GM19328 (cell line): ENCODE results near the gene CDH23.

Experiments used
- ATAC-seq: cut with Tn5 transposase; IDR thresholded peaks from one replicate; pipeline ENCODE4 v1.9.1; 2021; ENCODE audit warnings: mild to moderate bottlenecking, moderate library complexity; ENCODE audit not compliant: unreplicated experiment

Gene CDH23

GRCh38 chr10:71554671-71555070 lies 158.0 kb downstream of the CDH23 start:
- no peak for ATAC-seq

GRCh38 chr10:71555087-71555723 lies 158.5 kb downstream of the CDH23 start:
- no peak for ATAC-seq

GRCh38 chr10:71555724-71556119 lies 159.0 kb downstream of the CDH23 start:
- no peak for ATAC-seq

- ATAC-seq, result no peak
Measured at GRCh38 chr10:71558991-71559390, 162.3 kb downstream of the CDH23 start.

- ATAC-seq, result no peak
Measured at GRCh38 chr10:71561003-71561574, 164.4 kb downstream of the CDH23 start.

- ATAC-seq, result no peak
Measured at GRCh38 chr10:71562181-71562580, 165.5 kb downstream of the CDH23 start.

- ATAC-seq, result no peak
Measured at GRCh38 chr10:71562904-71563303, 166.2 kb downstream of the CDH23 start.

- no peak for ATAC-seq
Measured at GRCh38 chr10:71564194-71564820, 167.6 kb downstream of the CDH23 start.

- ATAC-seq, result no peak
Measured at GRCh38 chr10:71565284-71566000, 168.7 kb downstream of the CDH23 start.

GRCh38 chr10:71567006-71567405 lies 170.3 kb downstream of the CDH23 start:
- ATAC-seq, result no peak

GRCh38 chr10:71568896-71569492 lies 172.3 kb downstream of the CDH23 start:
- ATAC-seq, result no peak

GRCh38 chr10:71569775-71570588 lies 173.3 kb downstream of the CDH23 start:
- no peak for ATAC-seq

GRCh38 chr10:71571460-71572175 lies 174.9 kb downstream of the CDH23 start:
- no peak for ATAC-seq

GRCh38 chr10:71572962-71573361 lies 176.2 kb downstream of the CDH23 start:
- ATAC-seq, result no peak

GRCh38 chr10:71573562-71574518 lies 177.1 kb downstream of the CDH23 start:
- ATAC-seq, result no peak

GRCh38 chr10:71575451-71575850 lies 178.7 kb downstream of the CDH23 start:
- ATAC-seq, result no peak

GRCh38 chr10:71575934-71576801 lies 179.4 kb downstream of the CDH23 start:
- ATAC-seq, result no peak

- ATAC-seq, result no peak
Measured at GRCh38 chr10:71576842-71577241, 180.1 kb downstream of the CDH23 start.
